CD4-positive, alpha-beta T cell (primary cell): ENCODE measurements around the gene SPC24. TPM values are rescaled to one million over a fixed set of nuclear protein-coding genes. Genes with fewer than 3 reads are reported as not detected.
"Not testable (repeated sequence)": the region's sequence is repeated elsewhere in the genome, so short reads cannot be mapped to it uniquely, and the experiment has no call there.

Experiments used
- ATAC-seq: fragments of 200-7000 bp; cut with Tn5 transposase; one replicate; pipeline ENCODE4 v1.10.0; 2022; ENCODE audit warnings: mild to moderate bottlenecking; ENCODE audit not compliant: poor library complexity
- CTCF ChIA-PET: fragments of 350-600 bp; sonication (Branson Sonifier 250); formaldehyde crosslinking; loops from one replicate; lab custom pipeline; 2021; ENCODE audit warnings: antibody characterized with exemption, inconsistent platforms; lab: Charles Lee
- POLR2A ChIA-PET: fragments of 350-600 bp; sonication (Branson Sonifier 250); formaldehyde crosslinking; loops from one replicate; lab custom pipeline; 2021; ENCODE audit warnings: antibody characterized with exemption, inconsistent platforms; lab: Charles Lee
- DNase-seq, 14 experiments: peaks; one replicate each; pipeline ENCODE4 v3.0.0-alpha.2; 2013 to 2020; ENCODE audit warnings: mixed read lengths in 2 of 14
- H3K27ac ChIP-seq, 2 donors: one replicate each; pipeline versions ENCODE4 v1.5.1 to v1.7.0; 2013; ENCODE audit warnings: low read length in 2 of 2, low read depth in 1 of 2, mild to moderate bottlenecking in 1 of 2
- H3K27me3 ChIP-seq, 2 experiments: 1 replicate in 1 of 2; 2 replicates in 1 of 2; pipeline versions ENCODE4 v1.6.1 to v1.7.0; 2013; ENCODE audit warnings: low read length in 2 of 2, control low read depth in 1 of 2, mild to moderate bottlenecking in 1 of 2, moderate library complexity in 1 of 2; ENCODE audit not compliant: insufficient read depth in 2 of 2, control insufficient read depth in 1 of 2
- H3K36me3 ChIP-seq: one replicate; pipeline ENCODE4 v1.6.1; 2013; ENCODE audit warnings: low read length, control low read depth; ENCODE audit not compliant: insufficient read depth
- H3K4me1 ChIP-seq: one replicate; pipeline ENCODE4 v1.6.1; 2013; ENCODE audit warnings: low read length, control low read depth; ENCODE audit not compliant: insufficient read depth
- H3K4me3 ChIP-seq: one replicate; pipeline ENCODE4 v1.5.1; 2013; ENCODE audit warnings: mild to moderate bottlenecking, low read length, moderate library complexity
- H3K9me3 ChIP-seq, 2 experiments: 1 replicate in 1 of 2; 2 replicates in 1 of 2; pipeline versions ENCODE4 v1.6.1 to v1.7.0; 2013; ENCODE audit warnings: low read length in 2 of 2, mild to moderate bottlenecking in 2 of 2, control low read depth in 1 of 2, moderate library complexity in 1 of 2; ENCODE audit not compliant: control insufficient read depth in 1 of 2, insufficient read depth in 1 of 2
- H3K27ac Mint-ChIP-seq: one replicate; pipeline ENCODE4 v1.8.0; 2020; ENCODE audit warnings: mixed read lengths
- H3K27me3 Mint-ChIP-seq: one replicate; pipeline ENCODE4 v1.8.0; 2021; ENCODE audit warnings: mixed read lengths
- H3K36me3 Mint-ChIP-seq: one replicate; pipeline ENCODE4 v1.8.0; 2021; ENCODE audit warnings: low read depth, mixed read lengths
- H3K4me1 Mint-ChIP-seq: one replicate; pipeline ENCODE4 v1.8.0; 2021; ENCODE audit warnings: low read depth, mixed read lengths
- H3K4me3 Mint-ChIP-seq: one replicate; pipeline ENCODE4 v1.8.0; 2020; ENCODE audit warnings: mild to moderate bottlenecking, mixed read lengths
- H3K9me3 Mint-ChIP-seq: one replicate; pipeline ENCODE4 v1.8.0; 2020; ENCODE audit warnings: mixed read lengths
- intact Hi-C, 2 experiments: fragments of 100-400 bp; cut with DNase I in 1 of 2; cut with micrococcal nuclease in 1 of 2; formaldehyde crosslinking; loops; one replicate each; pipeline versions ENCODE4 v1.15.1 to v1.9.0; 2023 to 2025; cut with DNase I, micrococcal nuclease
- total RNA-seq, 174 experiments: library from RNA in 2 of 174; stranded (reverse) in 2 of 174; gene quantifications; one replicate each; pipeline ENCODE4 v1.2.3 and lab custom pipeline; 2021 to 2026
- TF ChIP-seq, protein P1 (sequence below): fragments of 200-600 bp; IDR thresholded peaks from one replicate; pipeline ENCODE4 v1.8.0; 2022; ENCODE audit warnings: antibody characterized with exemption, mild to moderate bottlenecking

Gene SPC24
- total RNA-seq, 2 experiments from 2014 or later = 0.59 to 1.5 TPM

DNA sequence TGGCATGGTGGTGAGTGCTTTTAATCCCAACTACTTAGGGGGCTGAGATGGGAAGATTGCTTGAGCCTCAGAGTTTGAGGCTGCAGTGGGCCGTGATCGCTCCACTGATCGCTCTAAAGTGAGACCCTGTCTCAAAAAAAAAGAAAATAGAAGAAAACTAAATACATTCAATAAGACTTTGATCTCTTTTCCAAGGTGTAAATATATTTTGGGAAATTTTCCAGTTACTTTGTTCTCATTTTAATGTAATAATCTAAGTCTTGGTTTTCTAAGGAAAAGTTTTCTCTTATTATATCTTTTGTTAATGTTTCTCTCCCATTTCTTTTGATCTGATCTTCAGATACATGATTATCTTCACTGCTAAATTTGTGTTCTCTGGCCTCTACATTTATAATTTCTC, 56.7 kb downstream of the SPC24 start:
- intact Hi-C loops = loop anchor here in 1 of 2 experiments (10.0 kb wide), 1 partner anchor 134 kb away; the partner anchor contains the start of gene SMARCA4
- Mint-ChIP-seq H3K36me3 (peaks cover 42% of the 10 kb centered on the region), H3K27me3 (no peaks in the 10 kb centered on the region), H3K27ac (no peak overlapping the region), H3K4me1 (peaks cover 18% of the 10 kb centered on the region), H3K4me3 (no peak overlapping the region), H3K9me3 (peaks cover 2% of the 10 kb centered on the region)
- no peak overlapping the region for H3K4me3 ChIP-seq
- H3K9me3 ChIP-seq = peaks cover 0 to 3% of the 10 kb centered on the region in 2 experiments
- no peaks in the 10 kb centered on the region for H3K27me3 ChIP-seq
- TF ChIP-seq, protein P1, sequence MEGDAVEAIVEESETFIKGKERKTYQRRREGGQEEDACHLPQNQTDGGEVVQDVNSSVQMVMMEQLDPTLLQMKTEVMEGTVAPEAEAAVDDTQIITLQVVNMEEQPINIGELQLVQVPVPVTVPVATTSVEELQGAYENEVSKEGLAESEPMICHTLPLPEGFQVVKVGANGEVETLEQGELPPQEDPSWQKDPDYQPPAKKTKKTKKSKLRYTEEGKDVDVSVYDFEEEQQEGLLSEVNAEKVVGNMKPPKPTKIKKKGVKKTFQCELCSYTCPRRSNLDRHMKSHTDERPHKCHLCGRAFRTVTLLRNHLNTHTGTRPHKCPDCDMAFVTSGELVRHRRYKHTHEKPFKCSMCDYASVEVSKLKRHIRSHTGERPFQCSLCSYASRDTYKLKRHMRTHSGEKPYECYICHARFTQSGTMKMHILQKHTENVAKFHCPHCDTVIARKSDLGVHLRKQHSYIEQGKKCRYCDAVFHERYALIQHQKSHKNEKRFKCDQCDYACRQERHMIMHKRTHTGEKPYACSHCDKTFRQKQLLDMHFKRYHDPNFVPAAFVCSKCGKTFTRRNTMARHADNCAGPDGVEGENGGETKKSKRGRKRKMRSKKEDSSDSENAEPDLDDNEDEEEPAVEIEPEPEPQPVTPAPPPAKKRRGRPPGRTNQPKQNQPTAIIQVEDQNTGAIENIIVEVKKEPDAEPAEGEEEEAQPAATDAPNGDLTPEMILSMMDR = no peak
- H3K27ac ChIP-seq = no peak overlapping the region
- ChIA-PET POLR2A (no interaction called here), CTCF (no interaction called here)
- ATAC-seq (no peak), DNase-seq (no peak)
- peaks cover 23% of the 10 kb centered on the region for H3K36me3 ChIP-seq
- peaks cover 37% of the 10 kb centered on the region for H3K4me1 ChIP-seq

DNA sequence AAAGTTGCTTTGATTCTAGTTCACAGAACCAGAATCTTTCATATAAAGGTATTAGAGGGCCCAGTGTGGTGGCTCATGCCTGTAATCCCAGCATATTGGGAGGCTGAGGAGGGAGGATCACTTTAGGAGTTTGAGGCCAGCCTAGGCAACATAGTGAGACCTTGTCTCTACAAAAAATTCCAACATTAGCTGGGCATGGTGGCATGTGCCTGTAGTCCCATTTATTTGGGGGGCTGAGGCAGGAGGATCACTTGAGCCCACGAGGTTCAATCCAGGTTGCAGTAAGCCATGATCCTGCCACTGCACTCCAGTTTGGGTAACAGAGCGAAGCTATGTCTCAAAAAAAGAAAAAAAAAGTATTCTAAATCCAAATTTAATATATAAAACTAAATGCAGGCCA, 57.3 kb downstream of the SPC24 start:
- H3K27ac ChIP-seq = no peak overlapping the region
- TF ChIP-seq, protein P1 = no peak
- Mint-ChIP-seq H3K4me1 (peaks cover 18% of the 10 kb centered on the region), H3K27ac (no peak overlapping the region), H3K9me3 (peaks cover 2% of the 10 kb centered on the region), H3K27me3 (no peaks in the 10 kb centered on the region), H3K4me3 (no peak overlapping the region), H3K36me3 (peaks cover 37% of the 10 kb centered on the region)
- H3K4me3 ChIP-seq = no peak overlapping the region
- H3K27me3 ChIP-seq = no peaks in the 10 kb centered on the region
- peaks cover 0 to 3% of the 10 kb centered on the region in 2 experiments for H3K9me3 ChIP-seq
- peaks cover 43% of the 10 kb centered on the region for H3K4me1 ChIP-seq
- intact Hi-C loops = loop anchor here in 1 of 2 experiments (10.0 kb wide), 1 partner anchor 134 kb away; the partner anchor contains the start of gene SMARCA4
- H3K36me3 ChIP-seq = peaks cover 23% of the 10 kb centered on the region
- POLR2A ChIA-PET = no interaction called here
- CTCF ChIA-PET = interaction anchor here (1.4 kb wide), 1 partner anchor 28 kb away, joined by 4 read pairs; no protein-coding TSS in a partner anchor
- no peak for DNase-seq
- no peak for ATAC-seq

DNA sequence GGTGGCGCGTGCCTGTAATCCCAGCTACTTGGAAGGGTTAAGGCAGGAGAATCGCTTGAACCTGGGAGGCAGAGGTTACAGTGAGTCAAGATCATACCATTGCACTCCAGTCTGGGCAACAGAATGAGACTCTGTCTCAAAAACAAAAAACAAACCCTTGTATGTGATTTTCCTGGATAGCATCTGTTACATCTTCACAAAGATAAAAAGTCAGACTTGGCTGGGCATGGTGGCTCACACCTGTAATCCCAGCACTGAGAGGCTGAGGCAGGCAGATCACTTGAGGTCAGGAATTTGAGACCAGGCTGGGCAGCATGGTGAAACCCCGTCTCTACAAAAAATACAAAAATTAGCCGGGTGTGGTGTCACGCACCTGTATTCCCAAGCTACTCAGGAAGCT, 58.2 kb downstream of the SPC24 start:
- not testable (repeated sequence) for H3K9me3 Mint-ChIP-seq, H3K9me3 ChIP-seq, H3K27ac ChIP-seq, H3K27me3 Mint-ChIP-seq, ATAC-seq, H3K27ac Mint-ChIP-seq, H3K27me3 ChIP-seq, H3K4me3 Mint-ChIP-seq, H3K4me3 ChIP-seq, DNase-seq
- Histone ChIP-seq H3K4me1 (peaks cover 52% of the 10 kb centered on the region), H3K36me3 (peaks cover 13% of the 10 kb centered on the region)
- intact Hi-C loops = loop anchor here in 1 of 2 experiments (10.0 kb wide), 1 partner anchor 133 kb away; the partner anchor contains the start of gene SMARCA4
- Mint-ChIP-seq H3K4me1 (peaks cover 24% of the 10 kb centered on the region), H3K36me3 (peaks cover 27% of the 10 kb centered on the region)
- ChIA-PET CTCF (interaction anchor here (1.4 kb wide), 1 partner anchor 29 kb away, joined by 4 read pairs; no protein-coding TSS in a partner anchor), POLR2A (interaction anchor here (1.4 kb wide), 1 partner anchor 62 kb away, joined by 3 read pairs; no protein-coding TSS in a partner anchor)
